Ascending aorta (tissue), 2 donors: Measurements from ENCODE around the gene CIRBP. TPM values are rescaled to one million over a fixed set of nuclear protein-coding genes. Genes with fewer than 3 reads are reported as not detected.

Experiments
- DNase-seq, 2 donors: peaks; one replicate each; pipeline ENCODE4 v3.0.0-alpha.2; 2019; ENCODE audit warnings: low spot score in 2 of 2
- H3K27ac ChIP-seq, 2 donors: fragments of 200-600 bp; sonication (generic); one replicate each; pipeline ENCODE4 v1.5.1; 2016 to 2017; ENCODE audit warnings: mild to moderate bottlenecking in 1 of 2
- H3K27me3 ChIP-seq: fragments of 200-600 bp; sonication (generic); one replicate; pipeline ENCODE4 v1.5.1; 2017
- H3K36me3 ChIP-seq, 2 donors: fragments of 200-600 bp; sonication (generic); one replicate each; pipeline ENCODE4 v1.5.1; 2016
- H3K4me1 ChIP-seq, 2 donors: fragments of 200-600 bp; sonication (generic); one replicate each; pipeline ENCODE4 v1.5.1; 2016 to 2017; ENCODE audit warnings: mild to moderate bottlenecking in 1 of 2
- H3K4me3 ChIP-seq, 2 donors: fragments of 200-600 bp; sonication (generic); one replicate each; pipeline ENCODE4 v1.5.1; 2016 to 2017; ENCODE audit warnings: mild to moderate bottlenecking in 1 of 2
- H3K9me3 ChIP-seq, 2 donors: fragments of 200-600 bp; sonication (generic); one replicate each; pipeline ENCODE4 v1.5.1; 2016
- intact Hi-C: fragments of 100-400 bp; cut with DNase I; formaldehyde crosslinking; loops from one replicate; pipeline ENCODE4 v1.15.1; 2023
- total RNA-seq: library from RNA; depleted of rRNA; stranded (reverse); fragments of >200 nt; gene quantifications from one replicate; pipeline ENCODE4 v1.1.0, GENCODE V29; 2016
- TF ChIP-seq, protein P1 (sequence below), 3 experiments: fragments of 200-600 bp in 2 of 3; fragments of 450-650 bp in 1 of 3; sonication (generic) in 2 of 3; IDR thresholded peaks; one replicate each; pipeline ENCODE4 v1.5.1; 2016 to 2019; ENCODE audit warnings: antibody characterized with exemption in 3 of 3, mild to moderate bottlenecking in 1 of 3, moderate library complexity in 1 of 3

Gene CIRBP
- total RNA-seq, 1 donor from 2014 or later = 442 TPM

DNA sequence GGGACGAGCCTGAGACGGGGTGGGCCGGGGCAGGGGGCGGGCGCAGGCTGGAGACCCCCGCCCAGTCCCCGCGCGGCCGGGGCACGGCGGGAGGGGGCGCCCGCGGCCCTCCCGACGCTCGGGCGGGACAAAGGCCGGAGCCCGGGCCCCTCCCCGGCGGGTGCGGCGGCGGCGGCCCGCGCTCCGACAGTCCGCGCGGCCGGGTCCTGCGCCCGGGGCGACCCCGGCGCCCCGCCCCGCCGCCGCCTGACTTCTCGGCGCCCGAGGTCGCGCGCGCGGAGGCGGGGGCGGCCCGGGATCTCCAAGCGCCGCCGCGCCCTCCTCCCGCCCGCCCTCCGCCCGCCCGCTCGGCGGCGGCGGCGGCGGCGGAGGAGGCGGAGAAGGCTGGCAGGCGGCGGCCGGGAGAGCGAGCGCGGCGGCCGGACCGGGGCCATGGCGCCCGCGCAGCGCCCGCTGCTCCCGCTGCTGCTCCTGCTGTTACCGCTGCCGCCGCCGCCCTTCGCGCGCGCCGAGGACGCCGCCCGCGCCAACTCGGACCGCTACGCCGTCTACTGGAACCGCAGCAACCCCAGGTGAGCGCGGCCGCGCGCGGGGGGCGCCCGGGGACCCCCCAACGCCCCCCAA, 16.7 kb downstream of the CIRBP start, which contains the start of gene EFNA2:
EFNA2 (plus strand) TSS at position 137 of the 624 bp plus-strand sequence; CDS start at position 433, 296 bp downstream.
- intact Hi-C loops = no loop called here
- TF ChIP-seq, protein P1, sequence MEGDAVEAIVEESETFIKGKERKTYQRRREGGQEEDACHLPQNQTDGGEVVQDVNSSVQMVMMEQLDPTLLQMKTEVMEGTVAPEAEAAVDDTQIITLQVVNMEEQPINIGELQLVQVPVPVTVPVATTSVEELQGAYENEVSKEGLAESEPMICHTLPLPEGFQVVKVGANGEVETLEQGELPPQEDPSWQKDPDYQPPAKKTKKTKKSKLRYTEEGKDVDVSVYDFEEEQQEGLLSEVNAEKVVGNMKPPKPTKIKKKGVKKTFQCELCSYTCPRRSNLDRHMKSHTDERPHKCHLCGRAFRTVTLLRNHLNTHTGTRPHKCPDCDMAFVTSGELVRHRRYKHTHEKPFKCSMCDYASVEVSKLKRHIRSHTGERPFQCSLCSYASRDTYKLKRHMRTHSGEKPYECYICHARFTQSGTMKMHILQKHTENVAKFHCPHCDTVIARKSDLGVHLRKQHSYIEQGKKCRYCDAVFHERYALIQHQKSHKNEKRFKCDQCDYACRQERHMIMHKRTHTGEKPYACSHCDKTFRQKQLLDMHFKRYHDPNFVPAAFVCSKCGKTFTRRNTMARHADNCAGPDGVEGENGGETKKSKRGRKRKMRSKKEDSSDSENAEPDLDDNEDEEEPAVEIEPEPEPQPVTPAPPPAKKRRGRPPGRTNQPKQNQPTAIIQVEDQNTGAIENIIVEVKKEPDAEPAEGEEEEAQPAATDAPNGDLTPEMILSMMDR (IDR thresholded peaks at IDR 0.05) = no peak
- Histone ChIP-seq H3K36me3 (no peaks in the 10 kb centered on the region), H3K4me1 (no peaks in the 10 kb centered on the region), H3K9me3 (no peaks in the 10 kb centered on the region), H3K4me3 (no peak within 1 kb of the TSS), H3K27me3 (peaks cover 20% of the 10 kb centered on the region), H3K27ac (no peak within 1 kb of the TSS)
- no peak for DNase-seq

DNA sequence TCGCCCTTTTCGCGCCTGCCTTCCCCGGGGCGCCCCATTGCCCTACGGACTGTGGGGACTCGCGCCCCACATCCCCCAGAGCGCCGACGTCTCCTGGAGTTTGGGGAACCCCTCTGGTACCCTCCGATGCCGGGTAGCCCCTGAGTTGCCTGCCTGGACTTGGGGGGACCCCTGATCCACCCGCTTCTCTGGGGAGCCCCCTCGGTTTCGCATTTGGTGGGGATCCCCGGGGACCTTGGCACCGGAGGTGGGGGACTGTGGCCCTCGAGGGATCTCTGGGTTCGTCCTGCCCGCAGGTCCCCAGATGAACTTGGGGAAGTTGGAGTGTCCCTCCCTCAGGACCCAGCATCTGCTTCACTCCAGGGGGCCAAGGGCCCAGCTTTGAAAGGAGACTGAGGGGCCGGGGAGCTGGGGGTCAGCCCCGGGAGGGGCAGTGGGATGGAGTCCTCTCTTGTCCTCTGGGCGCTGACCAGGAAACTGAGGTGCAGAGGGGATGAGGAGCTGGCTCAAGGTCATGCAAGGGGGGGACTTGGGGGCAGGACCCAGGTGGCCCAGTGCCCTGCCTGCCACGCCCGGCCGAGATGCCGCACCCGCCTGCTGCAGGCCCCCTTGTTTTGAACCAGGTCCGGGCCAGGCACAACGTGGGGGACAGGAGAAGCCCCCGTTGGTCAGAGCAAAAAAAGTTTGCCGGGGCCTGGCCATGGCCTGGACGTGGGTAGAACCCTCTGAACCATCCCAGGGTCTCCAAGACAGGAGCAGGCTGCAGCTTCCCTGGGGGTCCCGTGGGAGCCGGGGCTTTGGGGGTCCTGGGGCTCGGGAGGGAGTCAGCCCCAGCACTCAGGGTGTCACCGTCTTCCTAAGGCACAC, 17.6 kb downstream of the CIRBP start:
- DNase-seq = no peak
- H3K27ac ChIP-seq = no peak overlapping the region
- no peaks in the 10 kb centered on the region for H3K4me1 ChIP-seq
- no peaks in the 10 kb centered on the region for H3K9me3 ChIP-seq
- no peaks in the 10 kb centered on the region for H3K36me3 ChIP-seq
- TF ChIP-seq, protein P1 (IDR thresholded peaks at IDR 0.05) = no peak
- H3K27me3 ChIP-seq = peaks cover 20% of the 10 kb centered on the region
- no peak overlapping the region for H3K4me3 ChIP-seq
- intact Hi-C loops = no loop called here

DNA sequence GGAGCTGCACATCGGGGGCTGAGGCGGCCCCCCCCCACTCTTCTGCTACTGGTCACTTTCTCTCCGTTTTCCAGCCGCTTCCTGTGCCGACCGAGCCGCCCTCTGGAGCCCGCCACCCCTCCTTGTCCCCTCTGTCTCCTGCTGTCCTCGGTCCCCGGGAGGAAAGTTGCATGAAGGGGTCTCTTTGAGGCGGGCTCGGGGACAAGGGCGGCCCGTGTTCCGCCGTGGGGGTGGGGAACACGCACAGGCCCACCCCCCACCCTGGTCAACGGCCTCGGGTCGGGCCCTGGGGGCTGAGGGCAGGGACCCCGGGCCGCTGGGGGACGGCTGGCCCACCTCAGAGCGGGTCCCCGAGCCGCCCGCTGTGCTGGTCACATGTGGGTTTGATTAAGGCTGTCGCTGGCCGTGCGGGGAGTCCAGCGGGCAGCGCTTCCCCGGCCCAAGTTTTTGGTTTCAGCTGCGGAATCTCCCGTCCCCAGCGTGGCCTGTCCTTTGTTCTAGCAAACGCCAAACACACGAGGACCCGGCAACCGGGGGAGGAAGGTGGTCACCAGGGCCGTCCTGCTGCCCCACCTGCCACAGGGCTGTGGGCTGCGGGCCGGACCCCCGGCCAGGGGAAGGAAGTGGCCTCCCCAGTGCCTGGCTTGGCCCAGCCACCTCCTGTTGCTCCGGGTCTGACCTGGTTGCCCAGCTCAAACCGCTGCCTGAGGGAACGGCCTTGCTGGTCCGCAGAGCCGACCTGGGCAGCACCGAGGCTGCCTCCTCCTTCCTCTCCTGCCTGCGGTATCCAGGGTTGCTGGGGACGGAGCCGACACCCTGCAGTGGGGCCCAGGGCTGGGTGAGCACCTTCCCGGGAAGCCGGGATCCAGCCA, 18.5 kb downstream of the CIRBP start:
- no peaks in the 10 kb centered on the region for H3K36me3 ChIP-seq
- no peak for DNase-seq
- H3K4me1 ChIP-seq = no peaks in the 10 kb centered on the region
- no peak overlapping the region for H3K27ac ChIP-seq
- H3K27me3 ChIP-seq = peaks cover 20% of the 10 kb centered on the region
- no peaks in the 10 kb centered on the region for H3K9me3 ChIP-seq
- intact Hi-C loops = no loop called here
- TF ChIP-seq, protein P1 (IDR thresholded peaks at IDR 0.05) = no peak
- H3K4me3 ChIP-seq = no peak overlapping the region

DNA sequence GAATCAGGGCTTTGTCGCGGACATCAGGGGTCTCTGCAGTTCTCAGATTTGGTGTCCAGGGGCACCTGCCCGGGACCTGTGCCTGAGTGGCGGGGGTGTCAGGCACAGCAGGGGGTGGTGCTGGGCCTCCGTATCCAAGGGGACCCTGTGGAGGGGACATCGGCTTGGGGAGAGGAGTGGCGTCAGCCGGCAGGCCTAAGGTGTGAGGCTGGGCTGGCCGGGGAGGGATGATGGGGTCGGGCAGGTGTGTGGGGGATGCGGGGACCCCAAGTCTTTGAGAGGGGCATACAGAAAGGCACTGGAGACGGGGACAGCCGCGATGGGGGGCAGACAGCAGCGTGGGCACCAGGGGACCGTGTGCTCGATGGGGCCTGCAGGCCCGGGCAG, 19.1 kb downstream of the CIRBP start:
- H3K4me3 ChIP-seq = no peak overlapping the region
- no peaks in the 10 kb centered on the region for H3K9me3 ChIP-seq
- H3K36me3 ChIP-seq = no peaks in the 10 kb centered on the region
- TF ChIP-seq, protein P1 (IDR thresholded peaks at IDR 0.05) = no peak
- no peak overlapping the region for H3K27ac ChIP-seq
- DNase-seq = no peak
- intact Hi-C loops = no loop called here
- no peaks in the 10 kb centered on the region for H3K4me1 ChIP-seq
- H3K27me3 ChIP-seq = peaks cover 23% of the 10 kb centered on the region

DNA sequence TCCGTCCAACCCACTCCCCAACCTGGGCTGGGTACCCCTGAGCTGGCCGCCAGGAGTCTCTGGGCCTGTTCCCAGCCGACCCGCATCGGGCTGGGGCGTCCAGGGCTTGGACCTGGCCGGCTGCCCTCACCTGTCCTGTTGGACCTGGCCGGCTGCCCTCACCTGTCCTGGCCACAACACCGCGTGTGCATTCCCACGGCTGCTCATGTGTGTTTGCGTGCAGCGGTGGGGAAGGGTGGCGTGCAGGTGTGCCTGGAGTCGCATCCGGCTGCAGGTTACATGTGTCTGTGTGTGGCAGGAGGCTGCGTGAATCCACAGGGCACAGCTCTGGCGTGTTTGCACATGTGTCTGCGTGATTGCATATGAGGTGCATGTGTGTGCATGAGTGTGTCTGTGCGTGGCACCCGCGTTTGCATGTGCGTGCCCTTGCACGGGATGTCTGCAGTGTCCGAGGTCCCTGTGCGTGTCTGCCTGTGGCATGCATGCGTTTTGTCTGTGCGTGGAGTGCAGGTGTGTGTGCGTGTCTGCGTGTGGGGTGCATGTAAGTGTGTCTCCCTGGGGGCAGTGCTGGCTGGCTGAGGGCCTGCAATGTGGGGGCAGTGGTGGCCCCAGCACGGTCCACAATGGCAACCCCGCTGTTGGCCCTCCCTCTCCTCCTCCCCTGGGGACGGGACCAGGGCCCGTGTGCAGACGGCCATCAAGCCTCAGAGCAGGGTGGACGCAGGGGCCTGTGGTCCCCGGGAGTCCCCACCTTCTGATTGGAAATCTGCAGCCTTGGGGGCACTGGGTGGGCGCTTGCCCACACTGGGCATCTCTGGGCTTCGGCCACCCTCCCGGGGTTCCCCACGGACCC, 19.9 kb downstream of the CIRBP start:
- Histone ChIP-seq H3K36me3 (no peaks in the 10 kb centered on the region), H3K9me3 (no peaks in the 10 kb centered on the region), H3K4me1 (no peaks in the 10 kb centered on the region), H3K27me3 (peaks cover 25% of the 10 kb centered on the region), H3K27ac (no peak overlapping the region), H3K4me3 (no peak overlapping the region)
- TF ChIP-seq, protein P1 (IDR thresholded peaks at IDR 0.05) = no peak
- intact Hi-C loops = no loop called here
- no peak for DNase-seq
